ENCODE data around the gene RBM33.

The RBM33 gene

DNA sequence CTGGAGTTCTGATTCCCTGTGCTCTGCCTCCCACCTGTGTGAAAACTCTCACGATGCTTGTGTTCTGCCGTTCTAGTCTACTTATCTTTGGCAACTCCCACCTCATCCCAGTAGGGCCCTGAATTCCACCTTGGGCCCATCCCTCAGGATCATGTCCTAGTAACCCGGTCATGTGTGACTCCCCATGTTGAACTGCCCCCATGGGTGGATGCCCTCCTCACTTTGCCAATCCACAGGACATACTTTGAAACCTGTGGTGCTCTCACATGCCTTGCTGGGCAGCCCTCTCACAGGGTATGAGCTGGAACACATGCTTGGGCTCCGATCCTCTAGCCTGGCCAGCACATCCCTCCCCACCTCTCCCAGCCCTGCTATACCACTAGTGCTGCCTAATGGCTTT, 3.8 kb upstream of the RBM33 start:
- TF ChIP-seq, protein P1, sequence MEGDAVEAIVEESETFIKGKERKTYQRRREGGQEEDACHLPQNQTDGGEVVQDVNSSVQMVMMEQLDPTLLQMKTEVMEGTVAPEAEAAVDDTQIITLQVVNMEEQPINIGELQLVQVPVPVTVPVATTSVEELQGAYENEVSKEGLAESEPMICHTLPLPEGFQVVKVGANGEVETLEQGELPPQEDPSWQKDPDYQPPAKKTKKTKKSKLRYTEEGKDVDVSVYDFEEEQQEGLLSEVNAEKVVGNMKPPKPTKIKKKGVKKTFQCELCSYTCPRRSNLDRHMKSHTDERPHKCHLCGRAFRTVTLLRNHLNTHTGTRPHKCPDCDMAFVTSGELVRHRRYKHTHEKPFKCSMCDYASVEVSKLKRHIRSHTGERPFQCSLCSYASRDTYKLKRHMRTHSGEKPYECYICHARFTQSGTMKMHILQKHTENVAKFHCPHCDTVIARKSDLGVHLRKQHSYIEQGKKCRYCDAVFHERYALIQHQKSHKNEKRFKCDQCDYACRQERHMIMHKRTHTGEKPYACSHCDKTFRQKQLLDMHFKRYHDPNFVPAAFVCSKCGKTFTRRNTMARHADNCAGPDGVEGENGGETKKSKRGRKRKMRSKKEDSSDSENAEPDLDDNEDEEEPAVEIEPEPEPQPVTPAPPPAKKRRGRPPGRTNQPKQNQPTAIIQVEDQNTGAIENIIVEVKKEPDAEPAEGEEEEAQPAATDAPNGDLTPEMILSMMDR (IDR thresholded peaks at IDR 0.05; ENCODE audit: low read depth, low read length, missing control alignments): no peak
- DNase-seq (ENCODE audit: low read depth): no peak
- H3K4me3 ChIP-seq (ENCODE audit: low read depth, low read length): no peak overlapping the region

DNA sequence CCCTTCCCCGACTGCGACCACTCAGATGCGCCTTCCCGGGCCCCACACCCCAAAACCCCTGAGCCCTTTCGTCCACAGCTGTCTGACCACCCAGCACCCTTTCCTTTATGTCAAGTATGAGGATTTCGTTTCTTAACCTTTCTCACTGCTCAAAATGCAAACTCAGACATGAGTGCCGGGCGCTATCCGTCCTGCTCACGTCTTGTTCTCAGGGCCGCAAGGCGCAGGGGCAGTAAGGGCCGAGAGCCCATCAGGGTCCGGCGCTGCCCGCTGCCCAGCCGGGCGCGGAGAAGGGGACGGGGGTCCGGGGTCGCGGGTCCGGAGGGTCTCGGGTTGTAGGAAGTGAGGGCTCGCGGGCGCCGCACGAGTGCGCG, 670 bp upstream of the RBM33 start:
- no peak for DNase-seq (ENCODE audit: low read depth)
- H3K4me3 ChIP-seq (ENCODE audit: low read depth, low read length): peak overlapping the region; percentile 74
- TF ChIP-seq, protein P1 (IDR thresholded peaks at IDR 0.05; ENCODE audit: low read depth, low read length, missing control alignments): no peak

DNA sequence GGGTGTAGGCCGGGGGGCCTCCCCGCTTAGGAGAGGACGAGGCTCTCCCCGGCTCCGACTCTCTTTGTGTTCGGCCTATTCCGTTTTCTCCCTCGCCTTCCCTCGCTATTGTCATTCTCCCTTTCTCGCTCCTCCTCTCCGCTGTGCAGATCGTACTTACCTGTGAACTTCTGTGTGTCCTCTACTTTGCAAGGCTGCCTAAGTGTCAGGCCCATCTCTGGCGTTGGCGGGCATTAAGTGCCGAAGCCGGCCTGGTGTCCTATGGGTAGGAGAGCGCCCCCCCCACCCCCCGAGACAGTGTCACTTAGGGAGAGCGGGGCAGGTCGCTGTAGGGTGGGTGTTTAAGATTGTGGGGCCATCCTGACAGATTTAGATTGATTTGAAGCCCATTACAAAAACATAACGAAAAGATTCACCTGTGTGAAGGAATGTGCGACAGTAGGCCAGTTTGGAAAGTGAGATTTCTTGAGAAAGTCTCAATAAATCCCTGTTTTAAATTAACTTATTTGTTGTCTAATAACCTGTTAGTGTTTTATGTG, 579 bp downstream of the RBM33 start:
- no peak for DNase-seq (ENCODE audit: low read depth)
- peak overlapping the region; percentile 74 for H3K4me3 ChIP-seq (ENCODE audit: low read depth, low read length)
- TF ChIP-seq, protein P1 (IDR thresholded peaks at IDR 0.05; ENCODE audit: low read depth, low read length, missing control alignments): no peak

DNA sequence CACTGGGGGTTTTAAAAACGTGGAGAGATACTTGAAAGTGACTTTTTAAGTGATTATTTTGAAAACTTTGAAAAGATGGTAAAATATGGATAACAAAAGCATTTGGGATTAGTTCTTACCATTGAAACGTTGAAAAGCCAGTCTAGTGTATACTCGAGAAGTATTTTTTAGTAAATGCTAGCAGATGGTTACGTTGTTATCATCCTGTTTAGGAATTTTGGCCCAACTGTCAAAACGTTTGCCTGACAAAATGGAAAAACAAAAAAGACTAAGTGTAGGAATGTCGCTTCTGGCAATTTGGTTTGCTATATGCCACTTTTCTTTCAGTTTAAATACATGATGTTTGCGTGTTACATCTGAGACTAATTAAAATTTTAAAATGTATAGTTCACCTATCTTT, 1.2 kb downstream of the RBM33 start:
- H3K4me3 ChIP-seq (ENCODE audit: low read depth, low read length): peak overlapping the region; percentile 74
- no peak for DNase-seq (ENCODE audit: low read depth)
- TF ChIP-seq, protein P1 (IDR thresholded peaks at IDR 0.05; ENCODE audit: low read depth, low read length, missing control alignments): no peak

DNA sequence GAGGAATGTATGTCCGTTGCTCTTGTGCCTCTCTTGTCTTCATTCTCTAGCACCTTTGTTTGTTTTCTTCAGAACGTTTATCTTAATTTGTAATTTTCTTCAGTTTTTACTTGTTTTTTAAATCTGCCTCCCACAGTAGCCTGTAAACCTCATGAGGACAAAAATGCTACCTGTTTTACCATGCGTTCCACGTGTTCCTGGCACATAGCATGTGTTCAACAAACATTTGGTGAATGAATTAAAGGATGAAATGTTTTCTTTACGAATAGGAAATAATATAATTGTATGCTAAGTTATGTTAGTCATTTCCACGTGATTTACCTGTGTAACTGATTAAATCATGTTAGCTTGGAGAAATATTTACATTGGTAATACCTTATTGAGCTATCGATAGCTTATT, 2.2 kb downstream of the RBM33 start:
- TF ChIP-seq, protein P1 (IDR thresholded peaks at IDR 0.05; ENCODE audit: low read depth, low read length, missing control alignments): no peak
- no peak for DNase-seq (ENCODE audit: low read depth)
- peak overlapping the region; percentile 74 for H3K4me3 ChIP-seq (ENCODE audit: low read depth, low read length)

DNA sequence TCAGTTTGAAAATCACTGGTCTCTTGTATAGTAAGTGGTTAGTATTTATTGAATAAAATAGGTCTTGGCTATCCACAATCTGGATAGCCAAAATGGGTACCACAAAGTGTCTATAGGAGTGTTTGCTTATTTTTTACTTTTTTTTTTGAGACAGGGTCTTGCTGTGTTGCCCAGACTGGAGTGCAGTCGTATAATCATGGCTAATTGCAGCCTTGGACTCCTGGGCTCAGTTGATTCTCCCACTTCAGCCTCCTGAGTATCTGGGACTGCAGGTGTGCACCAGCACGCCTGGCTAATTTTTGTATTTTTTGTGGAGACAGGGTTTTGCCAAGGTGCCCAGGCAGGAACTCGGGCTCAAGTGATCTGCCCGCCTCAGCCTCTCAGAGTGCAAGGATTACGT, 2.8 kb downstream of the RBM33 start:
- TF ChIP-seq, protein P1 (IDR thresholded peaks at IDR 0.05; ENCODE audit: low read depth, low read length, missing control alignments): no peak
- no peak overlapping the region for H3K4me3 ChIP-seq (ENCODE audit: low read depth, low read length)
- no peak for DNase-seq (ENCODE audit: low read depth)

DNA sequence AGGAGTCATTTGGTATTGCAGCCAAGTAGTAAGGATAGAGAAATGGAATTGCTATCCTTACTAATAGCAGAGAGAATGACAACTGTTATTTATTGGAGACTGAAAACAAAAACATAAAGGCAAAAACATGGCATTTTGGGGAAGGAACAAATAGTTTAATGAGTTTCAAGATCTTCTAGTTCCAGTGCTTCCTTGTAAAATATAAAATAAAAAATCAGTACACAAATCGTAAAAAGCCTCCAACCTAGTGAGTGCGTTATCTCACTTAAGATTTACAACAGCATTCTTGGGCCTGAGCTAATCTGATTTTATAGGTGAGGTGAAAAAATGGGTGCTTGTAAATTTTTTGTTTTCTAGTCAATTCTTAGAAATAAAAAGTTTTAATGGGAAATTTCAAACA, 3.3 kb downstream of the RBM33 start:
- no peak for DNase-seq (ENCODE audit: low read depth)
- TF ChIP-seq, protein P1 (IDR thresholded peaks at IDR 0.05; ENCODE audit: low read depth, low read length, missing control alignments): no peak
- no peak overlapping the region for H3K4me3 ChIP-seq (ENCODE audit: low read depth, low read length)

Data from GM12864 (cell line).